ENCODE results near the gene DDO.

Gene DDO

DNA sequence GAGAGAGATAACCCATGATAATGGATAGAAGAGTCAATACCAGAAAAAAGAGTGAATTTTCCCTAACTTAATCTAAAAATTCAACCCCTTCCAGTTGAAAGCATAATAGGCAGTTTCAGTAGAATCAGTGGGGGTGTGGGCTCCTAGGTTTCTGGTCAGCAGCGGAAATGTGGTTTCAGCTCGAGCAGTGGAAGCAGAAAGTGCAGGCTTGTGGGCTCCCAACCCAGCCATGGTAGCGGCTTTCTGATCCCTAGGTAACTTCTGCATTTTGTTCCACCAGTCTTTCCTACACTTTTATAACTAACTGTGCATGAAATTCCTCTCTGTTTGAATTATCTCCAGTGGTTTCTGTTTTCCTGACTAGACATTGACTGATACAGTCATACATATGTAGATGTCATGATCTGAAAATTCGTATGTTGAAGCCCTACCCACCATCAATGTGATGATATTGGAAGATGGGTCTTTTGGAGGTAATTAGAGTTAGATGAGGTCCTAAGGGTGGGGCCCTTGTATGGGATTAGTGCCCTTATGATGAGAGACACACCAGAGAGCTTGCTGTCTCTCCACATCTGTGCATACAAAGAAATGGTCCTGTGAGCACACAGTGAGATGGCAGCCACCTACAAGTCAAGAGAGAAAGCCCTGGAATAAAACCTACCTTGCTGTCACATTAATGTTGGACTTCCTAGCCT lies 6.5 kb upstream of the DDO start:
- DNase-seq, result no peak

DNA sequence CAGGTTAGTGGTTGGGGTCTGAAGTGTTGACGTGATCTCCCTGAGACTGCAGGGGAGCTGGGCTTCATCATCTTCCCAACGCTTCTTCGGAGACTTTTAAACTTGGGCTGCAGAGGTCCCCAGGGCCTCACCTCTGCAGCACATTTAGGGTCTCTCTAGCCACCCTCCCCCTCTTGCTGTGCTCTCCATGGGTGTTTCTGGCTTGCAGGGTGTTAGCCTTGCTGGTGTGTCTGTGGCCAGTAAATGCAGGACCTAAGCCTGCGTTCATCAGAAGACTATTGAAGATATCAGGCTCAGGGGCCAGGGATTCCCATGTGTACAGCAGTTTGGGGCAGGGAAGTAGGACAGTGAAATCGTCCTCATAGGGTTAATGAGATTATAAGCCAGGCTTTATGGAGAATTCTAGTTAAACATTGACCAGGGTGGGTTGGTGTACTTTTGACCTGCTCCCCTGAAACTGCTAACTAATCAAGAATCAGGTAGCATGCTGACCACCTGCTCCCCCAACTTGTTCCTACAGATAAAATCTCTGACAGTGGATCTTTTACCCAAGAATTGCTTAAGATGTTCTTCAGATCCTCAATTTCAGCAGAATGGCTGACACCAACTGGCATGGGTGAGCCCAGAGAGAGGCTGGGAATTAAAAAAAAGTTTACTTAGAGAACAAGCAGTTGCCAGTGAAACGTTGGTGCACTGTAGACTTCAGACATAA lies 3.8 kb upstream of the DDO start:
- DNase-seq, result no peak

DNA sequence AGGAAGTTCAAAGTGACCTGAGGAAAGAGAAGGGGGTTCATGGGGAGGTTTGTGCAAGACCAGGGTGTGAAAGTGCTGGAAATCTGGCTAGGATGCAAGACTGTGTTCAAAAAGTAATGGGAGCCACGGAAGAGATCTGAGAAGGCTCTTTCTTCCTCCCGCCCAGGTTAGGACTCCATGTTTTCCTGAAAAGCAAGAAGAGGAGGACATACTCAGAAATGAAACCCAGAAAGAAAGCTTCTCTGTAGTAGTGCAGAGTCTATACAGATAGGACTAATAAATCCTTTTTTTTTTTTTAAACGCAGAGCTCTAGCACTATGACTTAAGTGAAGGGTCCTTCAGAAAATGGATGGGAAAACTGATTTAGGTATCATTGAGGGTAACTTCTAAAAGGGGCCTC lies 3.2 kb upstream of the DDO start:
- no peak for DNase-seq

DNA sequence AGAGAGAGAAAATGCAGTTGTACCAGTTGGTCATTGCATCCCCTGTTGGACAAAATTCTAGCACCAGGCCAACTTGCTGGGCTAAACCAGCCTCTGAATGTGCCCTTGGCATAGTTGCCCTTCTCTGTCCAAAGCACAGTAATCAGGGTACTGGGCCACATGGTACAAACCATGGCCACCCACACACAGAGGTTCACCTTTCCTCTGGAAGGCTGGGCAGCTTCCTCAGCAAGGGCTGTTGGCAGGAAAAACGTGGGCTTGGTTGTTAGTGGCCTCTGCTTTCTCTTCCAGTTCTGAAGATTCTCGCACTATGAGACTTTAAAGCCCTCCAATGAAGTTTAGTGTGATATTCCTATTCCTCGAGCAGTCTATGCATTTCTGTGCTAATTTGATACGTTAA lies 706 bp downstream of the DDO start:
- DNase-seq, result peak in 2 of 51 donors; percentile 21 to 27

DNA sequence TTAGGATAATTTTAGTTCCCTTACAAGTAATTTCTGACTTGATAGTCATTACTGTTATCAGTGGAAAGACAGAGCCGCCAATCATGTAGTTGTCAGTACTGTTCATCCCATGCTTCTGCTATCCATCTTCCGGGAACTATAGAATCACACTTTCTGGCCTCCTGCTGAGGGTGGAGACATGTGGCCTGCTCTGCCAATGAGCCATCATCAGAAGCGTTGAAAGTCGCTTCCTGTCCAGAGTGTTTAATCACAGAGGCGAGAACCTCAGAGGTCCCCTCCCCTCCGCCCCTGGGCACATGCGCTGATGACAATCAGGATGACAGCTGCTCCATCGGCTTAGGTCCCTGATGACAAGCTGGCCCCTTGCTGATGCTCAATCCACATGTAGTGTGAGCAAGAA lies 3.0 kb downstream of the DDO start:
- DNase-seq, result no peak

DNA sequence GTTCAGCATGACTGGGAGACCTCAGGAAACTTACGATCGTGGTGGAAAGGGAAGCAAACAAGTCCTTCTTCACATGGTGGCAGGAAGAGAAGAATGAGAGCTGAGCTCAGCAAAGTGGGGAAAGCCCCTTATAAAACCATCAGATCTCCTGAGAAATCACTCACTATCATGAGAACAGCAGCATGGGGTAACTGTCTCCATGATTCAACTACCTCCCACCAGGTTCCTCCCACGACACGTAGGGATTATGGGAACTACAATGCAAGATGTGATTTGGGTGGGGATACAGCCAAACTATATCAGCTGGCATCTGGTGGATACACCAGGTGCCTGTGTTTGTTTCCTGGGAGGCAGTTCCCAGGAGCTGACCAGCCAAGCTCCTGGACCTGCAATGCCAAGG lies 4.9 kb downstream of the DDO start:
- DNase-seq, result no peak

DNA sequence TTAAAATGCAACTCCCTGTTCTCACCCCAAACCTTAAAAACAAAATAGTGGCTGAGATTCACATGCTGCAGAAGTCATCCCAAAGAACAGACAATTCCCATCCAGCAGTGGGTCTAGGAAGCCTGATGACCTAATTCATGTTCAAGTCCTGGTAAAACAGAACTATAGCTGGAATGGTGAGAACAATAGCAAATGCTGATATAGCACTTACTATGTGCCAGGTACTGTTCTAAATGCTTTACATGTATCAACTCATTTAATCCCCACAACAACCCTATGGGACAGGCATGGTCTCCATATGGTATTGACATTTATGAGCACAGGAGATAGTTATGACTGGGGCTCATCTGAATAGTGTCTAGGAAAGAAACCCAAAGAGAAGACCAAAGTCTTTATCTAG lies 5.6 kb downstream of the DDO start:
- DNase-seq, result no peak

DNA sequence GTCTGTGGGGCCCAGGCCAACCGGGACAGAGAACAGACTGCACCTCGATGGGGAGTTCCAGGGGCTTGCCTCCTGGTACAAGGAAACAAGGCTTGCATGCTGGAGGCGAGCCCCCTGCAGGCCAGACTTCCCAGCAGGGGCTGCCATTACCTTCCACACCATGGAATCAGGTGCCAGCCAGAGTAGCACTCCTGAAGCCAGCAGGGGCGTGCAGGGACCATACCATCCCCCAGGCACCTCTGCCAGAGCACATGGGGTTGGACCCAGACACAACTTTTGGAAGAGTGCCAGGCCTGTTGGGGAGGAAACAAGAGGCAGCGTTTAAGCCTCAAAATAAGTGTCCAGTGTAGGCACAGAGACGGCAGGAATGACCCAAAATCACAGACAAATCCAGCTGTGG lies 6.5 kb downstream of the DDO start:
- DNase-seq, result peak in 1 of 51 donors; percentile 18

DNA sequence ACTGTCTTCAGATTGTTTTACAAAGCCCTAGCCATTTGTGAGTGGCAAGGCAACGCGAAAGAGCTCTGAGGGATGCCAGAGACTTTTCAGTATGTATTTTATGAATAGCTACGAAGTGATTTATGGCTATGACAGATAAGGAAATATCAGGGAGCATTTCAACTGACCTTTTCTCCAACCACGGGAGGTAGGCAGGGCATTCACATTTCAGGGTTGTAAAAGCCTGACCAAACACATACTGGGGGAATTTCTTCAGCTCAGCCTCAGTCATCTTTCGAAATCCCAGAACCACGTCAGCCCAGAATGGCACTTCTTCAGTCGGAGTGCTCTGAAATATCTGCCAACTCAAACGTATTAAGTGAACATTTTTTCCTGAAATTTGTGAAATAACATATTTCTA lies 10.8 kb downstream of the DDO start:
- DNase-seq, result no peak

DNA sequence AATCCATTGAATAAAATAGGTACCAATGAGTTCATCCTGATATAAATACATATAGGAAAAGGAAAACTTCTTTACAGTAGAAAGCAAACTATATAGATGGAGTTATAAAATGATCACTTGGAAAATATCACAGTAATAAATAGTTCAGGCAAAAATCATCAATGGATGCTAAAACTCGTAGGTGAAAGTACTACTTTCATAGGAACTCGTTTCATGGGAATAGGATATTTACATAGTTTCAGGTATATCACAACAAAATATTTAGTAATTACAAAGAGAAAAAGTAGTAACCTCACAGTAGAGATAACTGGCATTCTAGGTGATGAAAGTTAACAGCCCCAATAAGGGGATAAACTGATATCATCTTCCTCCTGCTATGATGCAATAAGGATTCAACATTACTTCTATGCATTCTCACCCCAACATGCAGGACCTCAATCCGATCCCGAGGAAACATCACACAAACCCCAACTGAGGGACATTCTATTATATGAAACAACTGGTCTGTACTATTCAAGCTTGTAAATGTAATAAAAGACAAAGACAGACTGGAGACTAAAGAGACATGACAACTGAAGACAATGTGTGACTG lies 13.7 kb downstream of the DDO start:
- no peak for DNase-seq

DNA sequence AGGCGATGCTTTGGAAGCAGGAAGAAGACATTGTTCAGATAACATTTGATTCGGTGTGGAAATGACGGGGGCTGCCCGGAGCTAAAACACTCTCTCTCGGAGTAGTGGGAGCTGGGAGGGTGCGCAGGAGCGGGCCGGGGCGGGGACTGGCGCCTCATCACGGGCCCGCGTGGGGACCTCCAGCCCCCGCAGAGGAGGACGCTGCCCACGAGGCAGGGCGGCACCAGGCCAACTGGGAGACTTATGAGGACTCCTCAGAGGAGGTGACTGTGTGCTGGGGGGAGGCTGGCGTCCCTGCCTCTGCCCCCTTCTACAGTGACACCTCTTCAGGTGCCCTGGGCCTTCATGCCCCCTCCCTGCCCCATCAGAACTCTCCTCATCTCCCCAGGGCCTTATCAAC lies 15.2 kb downstream of the DDO start:
- no peak for DNase-seq

DNA sequence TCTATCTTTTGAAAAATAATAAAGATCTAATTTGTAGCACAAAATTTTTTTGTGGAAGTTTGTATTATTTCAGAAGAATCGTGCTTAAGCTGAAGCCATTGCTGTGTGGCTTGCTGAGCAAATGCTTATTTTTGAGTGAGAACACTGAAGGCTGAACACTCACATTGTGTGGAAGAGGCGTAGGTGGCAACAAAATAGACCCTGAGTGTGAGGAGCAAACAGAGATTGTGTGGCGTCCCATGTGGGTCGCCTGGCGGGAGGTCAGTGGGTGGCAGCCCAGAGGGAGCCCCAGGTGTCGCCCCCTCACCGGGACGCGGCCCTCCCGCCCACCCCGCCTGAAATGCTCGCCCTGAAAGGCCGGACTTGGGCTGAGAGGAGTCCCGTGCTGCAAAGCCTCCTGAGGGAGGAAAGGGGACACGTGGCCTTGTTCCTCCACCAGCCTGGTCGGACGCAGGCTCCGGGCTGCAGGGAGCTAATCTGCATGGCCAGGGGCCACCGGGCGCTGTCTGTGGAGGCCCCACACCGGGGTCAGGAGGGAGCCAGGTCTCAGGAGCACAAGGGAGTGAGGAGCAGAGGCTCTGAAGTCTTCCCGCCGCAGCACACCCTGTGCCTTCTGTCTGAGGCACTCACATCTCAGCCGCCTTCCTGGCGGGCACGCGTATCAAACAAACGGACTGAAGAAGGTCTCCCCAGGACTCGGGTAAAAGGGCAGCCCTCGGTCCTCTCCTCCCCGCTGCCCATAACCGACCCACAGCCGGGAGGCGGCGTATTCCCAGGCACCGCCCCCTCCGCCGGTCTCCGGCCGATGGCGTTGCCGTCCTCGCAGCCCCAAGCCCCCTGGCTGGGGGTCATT lies 15.9 kb downstream of the DDO start:
- no peak for DNase-seq

DNA sequence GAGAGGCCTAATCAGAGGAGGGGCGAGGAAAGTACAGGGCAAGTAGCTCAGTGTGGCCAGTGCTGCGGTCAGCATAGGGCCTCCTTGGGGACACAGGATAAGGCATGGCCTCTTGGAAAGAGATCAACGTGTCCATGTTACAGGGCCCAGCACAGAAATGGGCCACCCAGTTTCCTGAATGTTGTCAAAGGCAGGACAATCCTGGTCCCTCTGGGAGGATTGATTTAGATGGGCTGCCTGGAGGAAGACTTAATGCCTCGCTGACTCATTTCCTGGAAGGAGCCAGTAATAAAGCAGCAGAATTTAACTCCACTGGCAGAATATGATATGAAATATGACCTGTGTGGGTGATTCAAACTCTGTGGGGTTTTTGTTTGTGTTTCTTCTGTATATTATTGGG lies 16.6 kb downstream of the DDO start:
- no peak for DNase-seq

DNA sequence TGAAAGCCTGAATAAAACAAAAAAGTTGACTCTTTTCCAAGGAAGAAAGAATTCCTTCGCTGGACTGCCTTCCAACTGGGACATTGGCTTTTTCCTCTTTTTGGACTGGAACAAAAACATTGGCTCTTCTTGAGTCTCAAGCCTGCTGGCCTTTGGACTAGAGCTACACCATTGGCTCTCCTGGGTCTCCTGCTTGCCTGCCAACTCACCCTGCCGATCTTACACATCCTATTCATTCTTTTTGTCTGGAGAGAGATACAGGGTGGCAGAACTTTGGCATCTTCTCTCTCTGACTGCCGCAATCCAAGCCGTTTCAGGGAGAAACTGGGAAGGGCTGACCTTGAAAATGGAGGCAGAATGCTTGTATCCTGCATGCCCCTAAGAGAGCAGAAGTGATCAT lies 20.2 kb downstream of the DDO start:
- peak in 14 of 51 donors; percentile 11 to 66 (median 29) for DNase-seq

DNA sequence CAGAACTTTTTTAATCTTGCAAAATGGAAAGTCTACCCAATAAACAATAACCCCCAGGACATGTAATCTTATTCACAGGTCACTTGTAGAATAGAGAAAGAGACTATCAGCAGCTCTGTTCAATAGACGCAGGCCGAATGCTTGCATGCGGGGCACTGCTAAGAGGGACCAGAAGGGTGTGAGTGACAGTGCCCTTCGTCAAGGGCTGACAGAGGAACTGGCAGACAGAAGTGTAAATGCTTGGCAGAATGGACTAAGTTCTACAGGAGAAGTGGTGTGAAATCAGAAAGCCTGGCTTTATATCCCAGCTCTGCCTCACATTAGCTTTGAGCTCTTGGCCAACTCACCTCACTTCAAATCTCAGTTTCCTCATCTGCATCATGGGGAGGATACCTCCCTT lies 21.0 kb downstream of the DDO start:
- no peak for DNase-seq

DNA sequence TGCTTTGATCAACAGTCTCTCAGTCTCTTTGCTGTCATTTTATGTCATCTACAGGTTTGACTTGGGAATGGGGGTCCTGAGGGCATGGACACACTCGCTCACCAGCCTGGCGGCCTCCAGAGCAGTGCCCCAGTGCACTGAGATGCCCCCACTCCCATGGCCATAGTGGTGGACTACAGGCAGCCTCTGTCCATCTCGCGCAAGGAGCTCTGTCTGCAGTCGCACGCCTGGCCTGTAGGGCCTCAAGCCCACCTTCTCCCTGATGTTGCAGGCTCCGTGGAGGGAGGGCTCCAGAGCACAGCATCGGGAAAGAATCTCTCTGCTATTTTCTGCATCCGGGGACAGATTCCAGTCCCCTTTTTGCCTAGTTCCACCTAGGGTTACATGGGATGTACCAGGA lies 22.6 kb downstream of the DDO start:
- DNase-seq, result no peak

DNA sequence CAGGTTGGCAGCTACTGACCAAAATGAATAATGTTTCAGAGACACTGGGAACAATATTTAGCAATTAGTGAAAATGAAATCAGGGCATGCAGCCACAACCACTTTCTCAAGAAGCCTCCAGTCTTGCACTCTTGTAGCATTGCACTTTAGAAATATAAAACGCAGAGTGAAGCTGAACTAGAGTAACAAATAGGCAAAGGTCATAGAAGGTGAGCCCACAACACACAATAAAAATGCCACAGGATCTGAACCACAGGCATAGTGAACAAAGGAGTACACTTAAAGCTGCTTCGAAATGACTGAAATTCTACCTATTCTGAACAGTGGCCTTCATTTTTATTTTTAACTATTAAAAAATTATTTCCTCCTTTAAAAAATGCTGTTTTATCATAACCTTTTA lies 25.0 kb downstream of the DDO start:
- DNase-seq, result no peak

DNA sequence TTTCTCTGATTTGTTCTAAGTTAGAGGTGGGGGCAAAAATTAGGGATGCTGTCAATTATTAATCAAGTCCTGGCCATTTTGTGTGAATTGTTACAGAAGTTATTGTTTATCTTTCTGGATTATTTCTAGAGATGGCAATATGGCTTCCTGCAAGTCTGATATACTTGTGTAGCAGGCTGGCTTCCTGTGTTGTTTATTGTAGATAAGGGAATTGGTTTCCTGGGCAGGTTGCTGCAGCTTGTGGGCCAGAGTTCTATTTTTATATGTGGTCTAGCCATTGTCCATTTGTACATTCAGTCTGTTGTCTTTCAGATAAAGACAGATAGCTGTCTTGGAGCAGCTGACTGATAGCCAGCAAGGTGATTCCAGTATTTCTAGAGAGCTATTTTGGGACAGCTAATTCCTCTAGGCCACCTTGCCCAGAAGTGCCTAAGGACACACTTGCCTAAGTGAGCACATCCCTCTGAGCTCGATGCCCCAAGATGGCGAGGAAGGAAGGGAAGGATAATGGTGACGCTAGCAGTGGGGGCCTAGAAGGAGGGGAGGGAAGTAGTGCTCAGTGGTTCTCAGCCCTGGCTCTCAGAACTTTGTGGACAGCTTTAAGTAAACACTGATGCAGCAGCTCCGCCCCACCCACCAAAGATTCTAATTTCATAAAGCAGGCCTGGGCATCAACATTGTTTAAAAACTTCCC lies 25.5 kb downstream of the DDO start:
- no peak for DNase-seq

DNA sequence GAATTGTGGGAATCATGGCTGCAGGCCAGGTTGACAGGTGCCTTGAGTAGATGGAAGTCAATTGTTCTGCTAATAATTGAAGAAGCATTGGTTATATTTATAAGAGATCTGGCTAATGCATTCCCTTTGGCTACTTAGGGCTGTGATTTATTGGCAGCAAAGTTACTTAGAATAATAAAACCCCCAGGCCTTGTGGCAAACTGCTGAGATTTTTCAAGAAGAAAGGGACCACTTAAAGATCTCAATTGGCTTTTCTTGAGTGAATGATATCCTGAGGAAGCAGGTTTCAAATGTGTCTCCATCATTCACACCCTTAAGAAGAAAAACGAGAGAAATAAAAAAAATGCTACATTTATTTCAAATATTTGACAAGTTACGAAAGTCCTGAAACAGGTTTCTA lies 27.4 kb downstream of the DDO start:
- no peak for DNase-seq

DNA sequence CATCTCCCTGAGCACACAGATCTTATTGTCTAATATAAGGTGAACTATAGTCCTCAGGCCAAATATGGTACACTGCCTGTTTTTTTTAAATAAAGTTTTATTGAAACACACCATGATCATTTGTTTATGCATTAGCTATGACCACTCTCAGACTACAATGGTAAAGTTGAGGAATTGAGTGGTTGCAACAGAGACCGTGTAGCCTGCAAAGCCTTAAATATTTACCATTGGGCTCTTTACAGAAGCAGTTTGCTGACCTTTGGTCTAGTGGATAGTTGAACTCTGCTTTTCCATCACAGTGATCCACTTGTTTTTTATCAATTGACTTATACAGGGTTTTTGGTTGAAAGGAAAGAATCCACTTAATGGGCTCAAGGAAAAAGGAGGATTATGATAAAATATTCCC lies 29.9 kb downstream of the DDO start:
- no peak for DNase-seq

DNA sequence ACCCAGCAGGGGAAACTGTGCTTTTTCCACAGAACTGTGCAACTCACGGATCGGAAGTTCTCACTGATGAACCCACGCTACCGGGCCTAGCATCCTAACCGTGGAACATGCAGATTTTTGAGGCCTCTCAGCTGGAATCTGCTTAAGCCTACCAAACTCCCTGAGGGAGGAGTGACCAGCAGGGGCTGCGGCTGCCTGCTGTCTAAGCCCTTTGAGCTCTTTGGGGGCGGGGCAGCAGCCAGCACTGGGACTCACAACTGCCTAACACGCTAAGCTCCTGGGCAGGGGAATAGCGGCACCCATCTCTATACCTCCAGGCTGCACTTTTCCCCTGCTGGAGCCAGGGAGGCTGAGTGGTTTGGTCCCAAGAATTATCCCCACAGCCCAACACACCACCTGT lies 36.8 kb downstream of the DDO start:
- DNase-seq, result no peak

DNA sequence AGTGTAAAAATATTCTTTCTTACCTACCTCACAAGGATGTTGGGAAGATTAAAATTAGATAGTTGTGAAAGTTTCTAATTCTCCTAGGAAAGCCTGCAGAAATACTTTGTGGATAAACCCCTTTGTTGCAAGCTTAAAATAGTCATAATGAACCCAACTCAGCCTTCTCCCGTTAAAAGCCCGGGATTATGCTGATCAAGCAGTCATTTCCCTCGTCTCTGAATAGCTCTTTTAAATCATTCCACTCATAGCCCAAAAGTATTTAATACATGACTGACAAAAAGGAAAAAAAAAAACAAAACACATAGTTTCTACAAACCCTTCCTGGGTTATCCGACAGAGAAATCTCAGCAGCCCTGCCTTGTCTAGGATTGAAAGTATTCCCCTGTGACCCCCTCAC lies 46.3 kb downstream of the DDO start:
- DNase-seq, result no peak
